A549 (cell line): ENCODE results near the gene SORCS1. TPM values are rescaled to one million over a fixed set of nuclear protein-coding genes. Genes with fewer than 3 reads are reported as not detected.

Experiments used
- ATAC-seq, 2 experiments: fragments of 200-7000 bp in 1 of 2; fragments of >200 bp in 1 of 2; cut with Nextera tagmentation in 1 of 2; cut with Tn5 transposase in 1 of 2; 3 replicates each; pipeline versions ENCODE4 v1.8.0 to v1.9.1; 2018 to 2020; ENCODE audit warnings: mild to moderate bottlenecking in 1 of 2, moderate library complexity in 1 of 2
- CTCF ChIA-PET: fragments of 300-600 bp; sonication (Branson Sonifier 250); formaldehyde crosslinking; extraction: SDS; loops from one replicate; lab custom pipeline; 2021; ENCODE audit warnings: antibody characterized with exemption, inconsistent platforms; lab: Yijun Ruan, JAX
- POLR2A ChIA-PET: fragments of 350-600 bp; formaldehyde crosslinking; extraction: SDS; loops from one replicate; lab custom pipeline; 2021; ENCODE audit warnings: antibody characterized with exemption, inconsistent platforms; lab: Yijun Ruan, JAX
- DNase-seq, 2 experiments: peaks; one replicate each; pipeline versions ENCODE4 v3.0.0 to v3.0.0-alpha.2; 2011 to 2016; ENCODE audit warnings: low read depth in 1 of 2, low spot score in 1 of 2
- FAIRE-seq: peaks from 2 replicates; lab custom pipeline; 2011; peaks lifted over from hg19 to GRCh38; lab: Jason Lieb, UNC
- H3K27ac ChIP-seq, 2 experiments: fragments of >200 bp; sonication (Bioruptor Twin); formaldehyde crosslinking; 3 replicates each; pipeline ENCODE4 v1.5.1; 2016 to 2017
- H3K4me1 ChIP-seq: fragments of >200 bp; sonication (Bioruptor Twin); formaldehyde crosslinking; 3 replicates; pipeline ENCODE4 v1.6.1; 2016
- H3K4me2 ChIP-seq: fragments of >200 bp; sonication (Bioruptor Twin); formaldehyde crosslinking; 3 replicates; pipeline ENCODE4 v1.6.1; 2016
- H3K4me3 ChIP-seq: fragments of >200 bp; sonication (Bioruptor Twin); formaldehyde crosslinking; 3 replicates; pipeline ENCODE4 v1.5.1; 2016
- H3K9me3 ChIP-seq: fragments of >200 bp; sonication (Bioruptor Twin); formaldehyde crosslinking; 3 replicates; pipeline ENCODE4 v1.6.1; 2016
- ATOH8 ChIP-seq: fragments of 250-450 bp; sonication (Bioruptor Pico); IDR thresholded peaks from 2 replicates; pipeline ENCODE4 v1.5.0; 2020; ENCODE audit warnings: low read depth, mild to moderate bottlenecking, moderate library complexity
- BCL3 ChIP-seq: fragments of >200 bp; sonication (Bioruptor Twin); formaldehyde crosslinking; IDR thresholded peaks from 3 replicates; pipeline ENCODE4 v1.6.1; 2016
- CBX2 ChIP-seq: fragments of 200-600 bp; sonication (generic); IDR thresholded peaks from 2 replicates; pipeline ENCODE4 v1.6.1; 2016; ENCODE audit warnings: low read depth, mild to moderate bottlenecking, borderline replicate concordance
- CHD2 ChIP-seq: fragments of 150-350 bp; IDR thresholded peaks from 2 replicates; pipeline ENCODE4 v1.6.1; 2014; ENCODE audit warnings: low read length; ENCODE audit not compliant: partially characterized antibody
- CHD4 ChIP-seq: fragments of 200-600 bp; sonication (generic); IDR thresholded peaks from 2 replicates; pipeline ENCODE4 v1.6.1; 2016; ENCODE audit warnings: antibody characterized with exemption, mild to moderate bottlenecking, borderline replicate concordance
- E2F6 ChIP-seq: IDR thresholded peaks from 2 replicates; pipeline ENCODE4 v1.6.1; 2012; ENCODE audit warnings: low read depth, borderline replicate concordance
- EP300 ChIP-seq, 2 experiments: fragments of >200 bp; sonication (Bioruptor Twin); formaldehyde crosslinking; IDR thresholded peaks; 2 replicates in 1 of 2; 3 replicates in 1 of 2; pipeline ENCODE4 v1.6.1; 2016 to 2017
- ESRRA ChIP-seq: fragments of 150-350 bp; IDR thresholded peaks from 2 replicates; pipeline ENCODE4 v1.6.1; 2014; ENCODE audit warnings: mild to moderate bottlenecking, low read length, borderline replicate concordance
- FOSB ChIP-seq: fragments of 250-450 bp; sonication (Bioruptor Pico); IDR thresholded peaks from 2 replicates; pipeline ENCODE4 v1.5.0; 2020; ENCODE audit warnings: mild to moderate bottlenecking, moderate library complexity
- FOXS1 ChIP-seq: fragments of 250-450 bp; sonication (Bioruptor Pico); IDR thresholded peaks from 2 replicates; pipeline ENCODE4 v1.5.0; 2020; ENCODE audit warnings: mild to moderate bottlenecking, moderate library complexity
- HES2 ChIP-seq: fragments of >200 bp; sonication (Bioruptor Twin); formaldehyde crosslinking; IDR thresholded peaks from 2 replicates; pipeline ENCODE4 v1.6.1; 2016
- HOXB13 ChIP-seq: fragments of 250-450 bp; sonication (Bioruptor Pico); IDR thresholded peaks from 2 replicates; pipeline ENCODE4 v1.5.0; 2020; ENCODE audit warnings: low read depth, mild to moderate bottlenecking, moderate library complexity
- HOXB5 ChIP-seq: fragments of 250-450 bp; sonication (Bioruptor Pico); IDR thresholded peaks from 2 replicates; pipeline ENCODE4 v1.5.0; 2020; ENCODE audit warnings: mild to moderate bottlenecking, moderate library complexity
- MAFK ChIP-seq: fragments of 450-650 bp; IDR thresholded peaks from 2 replicates; pipeline ENCODE4 v1.6.1; 2014; ENCODE audit not compliant: partially characterized antibody
- NPAS2 ChIP-seq: fragments of 250-450 bp; sonication (Bioruptor Pico); IDR thresholded peaks from 2 replicates; pipeline ENCODE4 v1.8.0; 2022; ENCODE audit warnings: mild to moderate bottlenecking, moderate library complexity, borderline replicate concordance
- RAD21 ChIP-seq, 2 experiments: fragments of >200 bp in 1 of 2; sonication (Bioruptor Twin) in 1 of 2; formaldehyde crosslinking in 1 of 2; IDR thresholded peaks in 1 of 2; conservative IDR thresholded peaks in 1 of 2; 2 replicates in 1 of 2; 3 replicates in 1 of 2; pipeline ENCODE4 v1.6.1; 2012 to 2018; ENCODE audit warnings: inconsistent platforms in 1 of 2
- RNF2 ChIP-seq: fragments of 200-600 bp; sonication (generic); IDR thresholded peaks from 2 replicates; pipeline ENCODE4 v1.6.1; 2016; ENCODE audit warnings: low read depth, mild to moderate bottlenecking, antibody characterized with exemption, moderate library complexity, borderline replicate concordance
- SMC3 ChIP-seq: fragments of >200 bp; sonication (Bioruptor Twin); formaldehyde crosslinking; IDR thresholded peaks from 3 replicates; pipeline ENCODE4 v1.6.1; 2018; ENCODE audit warnings: inconsistent platforms
- USF2 ChIP-seq: fragments of 450-650 bp; IDR thresholded peaks from 2 replicates; pipeline ENCODE4 v1.6.1; 2014; ENCODE audit warnings: antibody characterized with exemption
- ZC3H11A ChIP-seq: fragments of 450-650 bp; IDR thresholded peaks from 2 replicates; pipeline ENCODE4 v1.6.1; 2014; ENCODE audit warnings: antibody characterized with exemption, mild to moderate bottlenecking
- ZFP36 ChIP-seq: fragments of 450-650 bp; IDR thresholded peaks from 2 replicates; pipeline ENCODE4 v1.6.1; 2014; ENCODE audit warnings: borderline replicate concordance; ENCODE audit not compliant: partially characterized antibody
- WGBS: methylation state at CpG from one replicate; pipeline ENCODE4 v1.1.6; 2017; ENCODE audit errors: missing lambda C conversion rate; 5-methylcytosine and 5-hydroxymethylcytosine counted together
- polyA plus RNA-seq, 4 experiments: library from polyadenylated mRNA; depleted of rRNA in 3 of 4; stranded (reverse); fragments of >200 nt; fragmentation: RNase III in 1 of 4; extraction: RNeasy Plus Mini Kit Qiagen cat#74134 plus additional on column Dnase treatment in 1 of 4; gene quantifications; 2 replicates in 3 of 4; 3 replicates in 1 of 4; pipeline ENCODE4 v1.2.3, GENCODE V29; 2011 to 2017

SORCS1 gene
- polyA plus RNA-seq, 2 of the 4 experiments (the other 2 are of a cell fraction) = not detected

- POLR2A ChIA-PET = no interaction called here
- no peak for FAIRE-seq
Measured at GRCh38 chr10:106795619-106796018, 368.9 kb downstream of the SORCS1 start.

GRCh38 chr10:106793617-106794016 lies 370.9 kb downstream of the SORCS1 start:
- Histone ChIP-seq H3K27ac (no peak overlapping the region), H3K4me3 (no peak overlapping the region), H3K9me3 (no peaks in the 10 kb centered on the region), H3K4me1 (no peaks in the 10 kb centered on the region), H3K4me2 (no peak overlapping the region)
- TF ChIP-seq HES2 (no peak), ATOH8 (no peak), FOXS1 (CRISPR knock-in tag) (no peak), HOXB5 (CRISPR knock-in tag) (no peak), RNF2 (no peak), SMC3 (no peak), FOSB (CRISPR knock-in tag) (no peak), NPAS2 (CRISPR knock-in tag) (no peak), CHD4 (no peak), ZC3H11A (no peak), MAFK (no peak), ZFP36 (no peak), ESRRA (no peak), USF2 (no peak), RAD21 (conservative IDR thresholded peaks at IDR 0.05 in 1 of 2, IDR thresholded peaks at IDR 0.05 in 1 of 2) (no peak), CHD2 (no peak), CBX2 (no peak), EP300 (IDR thresholded peaks at IDR 0.05) (no peak)
- ChIA-PET POLR2A (no interaction called here), CTCF (no interaction called here)
- 0% methylated on average over 1 of the region's 1 CpG for WGBS
- no peak for ATAC-seq
- no peak for FAIRE-seq
- no peak for DNase-seq

More at GRCh38 chr10:106795619-106796018, 368.9 kb downstream of the SORCS1 start:
- Histone ChIP-seq H3K9me3 (no peaks in the 10 kb centered on the region), H3K27ac (no peak overlapping the region), H3K4me3 (no peak overlapping the region), H3K4me1 (no peaks in the 10 kb centered on the region), H3K4me2 (no peak overlapping the region)
- under 1% methylated on average over 4 of the region's 4 CpGs for WGBS
- TF ChIP-seq E2F6 (no peak), RAD21 (conservative IDR thresholded peaks at IDR 0.05 in 1 of 2, IDR thresholded peaks at IDR 0.05 in 1 of 2) (peak in 1 of 2 experiments; percentile 41; a peak in 2 of 5 replicates), ATOH8 (no peak), BCL3 (no peak), HOXB13 (no peak)
- ATAC-seq = no peak
- DNase-seq = peak in 1 of 2 experiments; percentile 4
- CTCF ChIA-PET = no interaction called here
